Hematopoietic multipotent progenitor cell treated with erythropoietin and hydrocortisone succinate and interleukin-3 and kit ligand, for 17 days (in vitro differentiated cells): ENCODE data around the gene OR2D3.
"Not testable (repeated sequence)": the region's sequence is repeated elsewhere in the genome, so short reads cannot be mapped to it uniquely, and the experiment has no call there.

ENCODE experiments used
- DNase-seq: peaks from one replicate; pipeline ENCODE4 v3.0.0-alpha.2; 2015; ENCODE audit warnings: low spot score

OR2D3 gene

GRCh38 chr11:6927030-6927617 is 6.3 kb downstream of the OR2D3 start:
- DNase-seq = no peak

DNA sequence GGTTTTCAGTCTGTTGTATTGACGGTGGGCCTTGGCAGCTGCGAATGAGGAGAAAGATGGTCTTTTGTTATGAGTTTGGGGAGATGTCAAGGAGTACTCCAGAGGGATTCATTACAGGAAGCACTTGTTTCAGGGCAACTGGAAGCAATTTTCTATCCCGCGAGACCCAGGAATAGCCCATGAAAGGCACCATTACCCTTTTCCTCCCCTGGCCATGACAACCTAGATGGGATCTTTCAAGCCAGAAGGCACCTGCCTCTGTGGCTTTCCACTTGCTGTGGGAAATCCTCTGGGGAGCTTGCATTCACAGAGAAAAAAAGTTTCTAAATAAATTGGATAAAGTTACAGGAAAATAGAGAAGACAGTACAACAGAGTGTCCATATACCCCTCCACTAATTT is 8.1 kb downstream of the OR2D3 start:
- DNase-seq = no peak

- no peak for DNase-seq
These were observed 10.4 kb downstream of the OR2D3 start for GRCh38 chr11:6931146-6931713.

- no peak for DNase-seq
These were observed 11.3 kb downstream of the OR2D3 start for GRCh38 chr11:6932145-6932544.

DNA sequence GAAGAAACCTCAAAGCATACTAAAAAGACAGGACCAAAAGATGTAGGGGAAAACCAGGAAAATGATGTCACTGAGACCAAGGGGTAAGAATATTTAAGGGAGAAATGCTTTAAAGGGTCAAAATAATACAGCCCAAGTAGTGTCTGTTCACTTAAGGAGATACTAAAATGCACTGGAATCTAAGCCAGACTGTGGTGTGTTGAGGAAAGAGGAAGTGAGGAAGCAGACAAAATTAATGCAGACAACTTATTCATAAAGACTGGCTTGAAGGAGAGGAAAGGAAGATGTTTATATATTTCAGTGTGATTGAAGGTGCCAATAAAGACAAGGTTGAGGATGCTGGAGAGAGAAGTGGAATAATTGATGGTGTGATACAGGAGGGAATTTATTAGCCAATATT is 21.2 kb downstream of the OR2D3 start:
- DNase-seq = no peak

DNA sequence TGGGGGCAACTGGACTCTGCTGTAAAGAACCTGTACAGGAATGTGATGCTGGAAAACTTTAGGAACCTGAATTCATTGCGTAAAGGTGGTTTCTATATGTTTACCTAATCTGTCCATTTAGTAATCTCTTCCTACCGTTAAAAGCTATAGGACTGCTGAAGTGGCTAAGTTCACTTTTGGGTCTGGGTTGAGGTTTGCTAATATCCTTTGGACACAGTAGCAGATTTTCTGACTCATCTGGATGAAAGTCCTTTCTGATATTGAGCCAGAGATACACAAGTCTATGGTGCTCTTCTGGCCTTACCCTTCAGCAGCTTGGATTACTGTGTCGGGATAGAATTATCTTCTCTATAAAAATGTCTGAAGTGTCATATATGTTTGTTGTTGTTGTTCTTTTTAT is 22.3 kb downstream of the OR2D3 start:
- DNase-seq = no peak

DNA sequence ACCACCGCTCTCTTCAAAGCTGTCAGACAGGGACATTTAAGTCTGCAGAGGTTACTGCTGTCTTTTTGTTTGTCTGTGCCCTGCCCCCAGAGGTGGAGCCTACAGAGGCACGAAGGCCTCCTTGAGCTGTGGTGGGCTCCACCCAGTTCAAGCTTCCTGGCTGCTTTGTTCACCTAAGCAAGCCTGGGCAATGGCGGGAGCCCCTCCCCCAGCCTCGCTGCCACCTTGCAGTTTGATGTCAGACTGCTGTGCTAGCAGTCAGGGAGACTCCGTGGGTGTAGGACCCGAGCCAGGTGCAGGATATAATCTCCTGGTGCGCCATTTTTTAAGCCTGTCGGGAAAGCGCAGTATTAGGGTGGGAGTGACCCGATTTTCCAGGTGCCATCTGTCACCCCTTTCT is 33.4 kb downstream of the OR2D3 start:
- DNase-seq = not testable (repeated sequence)

- DNase-seq = no peak
These were observed 41.3 kb downstream of the OR2D3 start for GRCh38 chr11:6962141-6962540.

GRCh38 chr11:6962673-6963072 is 41.9 kb downstream of the OR2D3 start:
- DNase-seq = no peak

DNA sequence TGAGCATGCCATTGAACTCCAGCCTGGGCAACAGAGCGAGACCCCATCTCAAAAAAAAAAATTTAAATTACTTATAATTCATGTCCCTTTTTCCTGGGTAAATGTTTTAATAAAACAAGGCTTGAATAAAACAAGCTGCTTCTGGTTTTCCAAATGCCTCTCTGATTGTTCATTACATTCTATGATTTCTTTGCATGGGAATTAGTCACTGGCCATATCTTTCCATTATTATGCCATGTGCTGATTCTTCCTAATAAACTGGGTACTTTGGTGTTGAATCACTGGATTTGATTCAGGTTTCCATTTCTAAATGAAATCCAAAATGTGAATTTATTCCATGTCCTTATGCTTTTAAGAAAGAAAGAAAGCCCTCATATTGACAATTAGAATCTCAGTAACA is 48.0 kb downstream of the OR2D3 start:
- no peak for DNase-seq

DNA sequence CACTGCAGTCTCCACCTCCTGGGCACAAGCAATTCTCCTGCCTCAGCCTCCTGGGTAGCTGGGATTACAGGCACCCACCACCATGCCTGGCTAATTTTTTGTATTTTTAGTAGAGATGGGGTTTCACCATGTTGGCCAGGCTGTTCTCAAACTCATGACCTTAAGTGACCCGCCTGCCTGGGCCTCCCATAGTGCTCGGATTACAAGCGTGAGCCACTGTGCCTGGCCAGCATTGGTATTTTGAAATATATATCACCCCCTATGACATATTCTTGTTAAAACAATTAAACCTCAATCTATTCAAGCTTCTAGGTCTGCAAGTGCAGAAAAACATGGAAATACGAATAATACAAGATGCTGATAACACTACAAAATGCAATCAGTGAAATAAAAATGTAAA is 49.1 kb downstream of the OR2D3 start:
- not testable (repeated sequence) for DNase-seq
